ENCODE measurements around the gene BMP7. TPM values are rescaled to one million over a fixed set of nuclear protein-coding genes. Genes with fewer than 3 reads are reported as not detected.
A peak's percentile ranks its signal among the peaks of the same experiment; 100 is the strongest.

Gene BMP7
- total RNA-seq, 2 experiments from 2014 or later = 2.2 to 94.2 TPM

DNA sequence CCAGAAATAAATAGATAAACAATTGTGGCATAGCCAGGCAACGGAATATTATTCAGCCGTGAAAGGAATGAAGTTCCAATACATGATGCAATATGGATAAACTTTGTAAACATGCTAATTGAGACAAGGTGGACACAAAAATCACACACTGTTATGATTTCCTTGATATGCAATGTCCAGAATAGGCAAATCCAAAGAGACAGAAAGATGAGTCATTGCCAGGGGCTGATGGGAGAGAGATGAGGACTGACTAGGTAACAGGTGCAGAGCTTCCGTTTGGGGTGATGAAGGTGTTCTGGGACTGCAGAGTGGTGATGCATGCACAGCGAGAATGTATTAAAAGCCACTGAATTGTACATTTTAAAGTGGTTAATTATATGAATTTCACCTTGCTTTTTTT lies 32.0 kb upstream of the BMP7 start:
- POLR2A ChIA-PET = no interaction called here
- CTCF ChIA-PET (ENCODE audit: unreplicated experiment) = no interaction called here
- no peaks in the 10 kb centered on the region for H3K79me2 ChIP-seq (ENCODE audit: insufficient read depth, low read depth, low read length)
- peak; percentile 69 for DNase-seq (ENCODE audit: low spot score)
- no peak overlapping the region for H2AFZ ChIP-seq (ENCODE audit: low read length)
- H3K27ac ChIP-seq (ENCODE audit: low read depth, low read length, poor library complexity, severe bottlenecking) = no peak overlapping the region
- peak overlapping the region; percentile 41; the same call in 1 of the 2 replicates for H3K4me2 ChIP-seq (ENCODE audit: low read length)
- TF ChIP-seq EZH2phosphoT487 (IDR thresholded peaks at IDR 0.05; ENCODE audit: borderline replicate concordance, low read depth, low read length) = no peak
- TF ChIP-seq, protein P1, sequence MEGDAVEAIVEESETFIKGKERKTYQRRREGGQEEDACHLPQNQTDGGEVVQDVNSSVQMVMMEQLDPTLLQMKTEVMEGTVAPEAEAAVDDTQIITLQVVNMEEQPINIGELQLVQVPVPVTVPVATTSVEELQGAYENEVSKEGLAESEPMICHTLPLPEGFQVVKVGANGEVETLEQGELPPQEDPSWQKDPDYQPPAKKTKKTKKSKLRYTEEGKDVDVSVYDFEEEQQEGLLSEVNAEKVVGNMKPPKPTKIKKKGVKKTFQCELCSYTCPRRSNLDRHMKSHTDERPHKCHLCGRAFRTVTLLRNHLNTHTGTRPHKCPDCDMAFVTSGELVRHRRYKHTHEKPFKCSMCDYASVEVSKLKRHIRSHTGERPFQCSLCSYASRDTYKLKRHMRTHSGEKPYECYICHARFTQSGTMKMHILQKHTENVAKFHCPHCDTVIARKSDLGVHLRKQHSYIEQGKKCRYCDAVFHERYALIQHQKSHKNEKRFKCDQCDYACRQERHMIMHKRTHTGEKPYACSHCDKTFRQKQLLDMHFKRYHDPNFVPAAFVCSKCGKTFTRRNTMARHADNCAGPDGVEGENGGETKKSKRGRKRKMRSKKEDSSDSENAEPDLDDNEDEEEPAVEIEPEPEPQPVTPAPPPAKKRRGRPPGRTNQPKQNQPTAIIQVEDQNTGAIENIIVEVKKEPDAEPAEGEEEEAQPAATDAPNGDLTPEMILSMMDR (conservative IDR thresholded peaks at IDR 0.05; ENCODE audit: low read length) = no peak
- H3K4me1 ChIP-seq (ENCODE audit: insufficient read depth, low read length, poor library complexity, severe bottlenecking) = peaks cover 24% of the 10 kb centered on the region
- H3K4me3 ChIP-seq (ENCODE audit: low read depth, low read length, poor library complexity, severe bottlenecking) = no peak overlapping the region
- H3K9me3 ChIP-seq (ENCODE audit: low read length) = no peaks in the 10 kb centered on the region
- BruUV-seq (replicated peaks) = no TSS peak
- intact Hi-C loops (cut with micrococcal nuclease; ENCODE audit: unreplicated experiment) = no loop called here
- no peaks in the 10 kb centered on the region for H4K20me1 ChIP-seq (ENCODE audit: insufficient read depth, low read length)
- H3K36me3 ChIP-seq (ENCODE audit: insufficient read depth, low read length) = no peaks in the 10 kb centered on the region
- no peaks in the 10 kb centered on the region for H3K9me2 ChIP-seq (ENCODE audit: insufficient read depth, low read length)

DNA sequence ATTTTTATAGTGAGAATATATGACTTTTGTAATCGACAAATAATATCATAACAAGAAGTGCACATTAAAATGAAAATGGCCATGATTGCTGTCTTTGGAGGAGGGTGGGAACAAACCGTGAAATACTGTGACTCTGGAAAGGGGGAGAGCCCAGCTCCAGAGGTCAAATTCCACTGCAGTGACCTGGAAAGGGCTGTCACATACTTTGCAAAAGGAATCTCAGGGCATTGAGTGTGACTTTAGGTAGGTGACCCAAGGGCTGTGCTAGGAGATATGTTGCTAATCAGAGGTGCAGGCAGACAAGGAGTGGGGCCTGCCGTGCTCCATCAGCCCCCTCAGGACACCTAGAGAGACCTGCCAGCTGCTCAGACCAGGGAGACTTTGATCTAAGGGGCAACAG lies 28.1 kb upstream of the BMP7 start:
- intact Hi-C loops (cut with micrococcal nuclease; ENCODE audit: unreplicated experiment) = no loop called here
- Histone ChIP-seq H4K20me1 (ENCODE audit: insufficient read depth, low read length) (no peaks in the 10 kb centered on the region), H3K4me3 (ENCODE audit: low read depth, low read length, poor library complexity, severe bottlenecking) (no peak overlapping the region), H3K27ac (ENCODE audit: low read depth, low read length, poor library complexity, severe bottlenecking) (no peak overlapping the region), H3K9me2 (ENCODE audit: insufficient read depth, low read length) (no peaks in the 10 kb centered on the region), H3K79me2 (ENCODE audit: insufficient read depth, low read depth, low read length) (no peaks in the 10 kb centered on the region), H3K9me3 (ENCODE audit: low read length) (no peaks in the 10 kb centered on the region), H3K4me2 (ENCODE audit: low read length) (no peak overlapping the region), H3K36me3 (ENCODE audit: insufficient read depth, low read length) (no peaks in the 10 kb centered on the region), H3K4me1 (ENCODE audit: insufficient read depth, low read length, poor library complexity, severe bottlenecking) (peaks cover 46% of the 10 kb centered on the region), H2AFZ (ENCODE audit: low read length) (0 out of 2 replicates have a peak overlapping the region, but pooled peaks have one; percentile 12)
- ChIA-PET POLR2A (interaction anchor here (0.6 to 1.2 kb wide), 2 partner anchors 8 to 28 kb away, joined by 4 to 5 read pairs; no protein-coding TSS in a partner anchor), CTCF (ENCODE audit: unreplicated experiment) (no interaction called here)
- DNase-seq (ENCODE audit: low spot score) = no peak
- TF ChIP-seq EZH2phosphoT487 (IDR thresholded peaks at IDR 0.05; ENCODE audit: borderline replicate concordance, low read depth, low read length) = no peak
- TF ChIP-seq, protein P1 (conservative IDR thresholded peaks at IDR 0.05; ENCODE audit: low read length) = no peak
- no TSS peak for BruUV-seq (replicated peaks)

DNA sequence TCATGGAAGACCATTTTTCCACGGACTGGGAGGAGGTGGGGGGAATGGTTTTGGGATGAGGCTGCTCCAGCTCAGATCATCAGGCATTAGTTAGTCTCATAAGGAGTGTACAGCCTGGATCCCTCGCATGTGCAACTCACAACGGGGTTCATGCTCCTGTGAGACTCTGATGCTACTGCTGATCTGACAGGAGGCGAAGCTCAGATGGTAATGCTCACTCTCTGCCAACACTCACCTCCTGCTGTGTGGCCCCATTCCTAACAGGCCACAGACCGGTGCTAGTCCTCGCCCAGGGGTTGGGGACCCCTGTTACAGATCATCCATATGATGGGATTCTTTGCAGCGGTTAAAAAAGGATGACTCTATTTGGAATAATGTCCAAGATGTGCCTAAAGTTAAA lies 27.6 kb upstream of the BMP7 start:
- no peaks in the 10 kb centered on the region for H3K79me2 ChIP-seq (ENCODE audit: insufficient read depth, low read depth, low read length)
- POLR2A ChIA-PET = interaction anchor here (0.6 kb wide), 2 partner anchors 29 to 36 kb away, joined by 3 to 4 read pairs; no protein-coding TSS in a partner anchor
- H3K4me1 ChIP-seq (ENCODE audit: insufficient read depth, low read length, poor library complexity, severe bottlenecking) = peaks cover 51% of the 10 kb centered on the region
- no peak overlapping the region for H3K4me3 ChIP-seq (ENCODE audit: low read depth, low read length, poor library complexity, severe bottlenecking)
- intact Hi-C loops (cut with micrococcal nuclease; ENCODE audit: unreplicated experiment) = no loop called here
- H3K27ac ChIP-seq (ENCODE audit: low read depth, low read length, poor library complexity, severe bottlenecking) = no peak overlapping the region
- no peaks in the 10 kb centered on the region for H3K9me2 ChIP-seq (ENCODE audit: insufficient read depth, low read length)
- no peak overlapping the region for H2AFZ ChIP-seq (ENCODE audit: low read length)
- CTCF ChIA-PET (ENCODE audit: unreplicated experiment) = no interaction called here
- TF ChIP-seq, protein P1 (conservative IDR thresholded peaks at IDR 0.05; ENCODE audit: low read length) = no peak
- no peak for TF ChIP-seq EZH2phosphoT487 (IDR thresholded peaks at IDR 0.05; ENCODE audit: borderline replicate concordance, low read depth, low read length)
- H4K20me1 ChIP-seq (ENCODE audit: insufficient read depth, low read length) = no peaks in the 10 kb centered on the region
- H3K36me3 ChIP-seq (ENCODE audit: insufficient read depth, low read length) = no peaks in the 10 kb centered on the region
- no peak overlapping the region for H3K4me2 ChIP-seq (ENCODE audit: low read length)
- DNase-seq (ENCODE audit: low spot score) = no peak
- no TSS peak for BruUV-seq (replicated peaks)
- H3K9me3 ChIP-seq (ENCODE audit: low read length) = no peaks in the 10 kb centered on the region

All from OCI-LY7 (cell line).